Hepatocyte (in vitro differentiated cells): ENCODE data around the gene CACNG6. TPM values are rescaled to one million over a fixed set of nuclear protein-coding genes. Genes with fewer than 3 reads are reported as not detected.

Experiments used
- DNase-seq: peaks from one replicate; pipeline ENCODE4 v3.0.0-alpha.2; 2016; ENCODE audit warnings: low spot score
- H2AFZ ChIP-seq: fragments of 200-600 bp; sonication (generic); 2 replicates; pipeline ENCODE4 v1.6.0; 2016; ENCODE audit warnings: antibody characterized with exemption, mild to moderate bottlenecking
- H3K27ac ChIP-seq: fragments of 200-600 bp; sonication (generic); 2 replicates; pipeline ENCODE4 v1.5.1; 2016; ENCODE audit warnings: mild to moderate bottlenecking
- H3K27me3 ChIP-seq: fragments of 200-600 bp; sonication (generic); 2 replicates; pipeline ENCODE4 v1.6.1; 2016
- H3K36me3 ChIP-seq: fragments of 200-600 bp; sonication (generic); replicated peaks from 2 replicates; pipeline ENCODE4 v1.5.1; 2016; ENCODE audit warnings: low read depth; ENCODE audit not compliant: insufficient read depth
- H3K4me1 ChIP-seq: fragments of 200-600 bp; sonication (generic); 2 replicates; pipeline ENCODE4 v1.5.1; 2016; ENCODE audit warnings: mild to moderate bottlenecking, moderate library complexity; ENCODE audit not compliant: insufficient read depth
- H3K4me2 ChIP-seq: fragments of 200-600 bp; sonication (generic); 2 replicates; pipeline ENCODE4 v1.6.0; 2016
- H3K4me3 ChIP-seq: fragments of 200-600 bp; sonication (generic); 2 replicates; pipeline ENCODE4 v1.5.1; 2016; ENCODE audit warnings: mild to moderate bottlenecking
- H3K79me2 ChIP-seq: fragments of 200-600 bp; sonication (generic); 2 replicates; pipeline ENCODE4 v1.6.0; 2017; ENCODE audit warnings: mild to moderate bottlenecking
- H3K9me2 ChIP-seq: fragments of 200-600 bp; sonication (generic); replicated peaks from 2 replicates; pipeline ENCODE4 v1.6.0; 2017; ENCODE audit warnings: mild to moderate bottlenecking; ENCODE audit not compliant: insufficient read depth
- H3K9me3 ChIP-seq: fragments of 200-600 bp; sonication (generic); 2 replicates; pipeline ENCODE4 v1.5.1; 2016; ENCODE audit warnings: low read depth, mild to moderate bottlenecking
- H4K20me1 ChIP-seq: fragments of 200-600 bp; sonication (generic); 2 replicates; pipeline ENCODE4 v1.6.0; 2016; ENCODE audit warnings: mild to moderate bottlenecking; ENCODE audit not compliant: insufficient read depth, poor library complexity, severe bottlenecking
- CTCF ChIP-seq: fragments of 200-600 bp; sonication (generic); IDR thresholded peaks from 2 replicates; pipeline ENCODE4 v1.5.1; 2016; ENCODE audit warnings: antibody characterized with exemption, mild to moderate bottlenecking; ENCODE audit not compliant: poor library complexity
- EZH2 ChIP-seq: fragments of 200-600 bp; sonication (generic); IDR thresholded peaks from 2 replicates; pipeline ENCODE4 v1.6.1; 2016; ENCODE audit warnings: antibody characterized with exemption, mild to moderate bottlenecking, borderline replicate concordance
- EZH2phosphoT487 ChIP-seq: fragments of 200-600 bp; sonication (generic); IDR thresholded peaks from one replicate; pipeline ENCODE4 v1.6.1; 2018; ENCODE audit warnings: antibody characterized with exemption, mild to moderate bottlenecking, low read depth, moderate library complexity; ENCODE audit not compliant: unreplicated experiment, severe bottlenecking
- WGBS: methylation state at CpG from one replicate; pipeline ENCODE4 v1.1.6; 2016; ENCODE audit warnings: low lambda C conversion rate; ENCODE audit errors: missing lambda C conversion rate; 5-methylcytosine and 5-hydroxymethylcytosine counted together
- polyA plus RNA-seq: library from polyadenylated mRNA; unstranded; fragments of >200 nt; fragmentation: Nextera tagmentation; extraction: Ambion mirVana; gene quantifications from 2 replicates; pipeline ENCODE4 v1.2.1, GENCODE V29; 2016
- total RNA-seq: library from RNA; depleted of rRNA; stranded (reverse); fragments of >200 nt; gene quantifications from 2 replicates; pipeline ENCODE4 v1.2.3, GENCODE V29; 2014

CACNG6 gene
- total RNA-seq: 0.23 and 0.32 TPM in 2 replicates
- 0.35 TPM in 1 of 2 replicates, not detected in the other for polyA plus RNA-seq

GRCh38 chr19:53991224-53992113 lies at the start of gene CACNG6:
TSS of gene CACNG6 (plus strand) at chr19:53991637. CDS start at chr19:53992878, 1,241 bp downstream.
- TF ChIP-seq CTCF: no peak
- no peak for TF ChIP-seq EZH2
- no peak for TF ChIP-seq EZH2phosphoT487

GRCh38 chr19:53942001-53942786 lies 49.2 kb upstream of the CACNG6 start:
- TF ChIP-seq EZH2 (peak; percentile 62), EZH2phosphoT487 (no peak), CTCF (no peak)
- Histone ChIP-seq H3K4me2 (no peak overlapping the region), H3K4me3 (no peak overlapping the region), H3K4me1 (no peaks in the 10 kb centered on the region), H2AFZ (no peak overlapping the region), H3K79me2 (no peaks in the 10 kb centered on the region), H4K20me1 (no peaks in the 10 kb centered on the region), H3K9me3 (no peaks in the 10 kb centered on the region), H3K36me3 (no peaks in the 10 kb centered on the region), H3K9me2 (no peaks in the 10 kb centered on the region), H3K27me3 (peaks cover 65% of the 10 kb centered on the region), H3K27ac (no peak overlapping the region)
- DNase-seq: peak; percentile 24
- 10% methylated on average over 40 of the region's 55 CpGs for WGBS

More at GRCh38 chr19:53991224-53992113, at the start of gene CACNG6:
- DNase-seq: peak; percentile 63
- Histone ChIP-seq H2AFZ (peak within 1 kb of the TSS; percentile 40), H3K9me3 (no peaks in the 10 kb centered on the region), H3K27ac (no peak within 1 kb of the TSS), H3K36me3 (no peaks in the 10 kb centered on the region), H3K4me1 (peaks cover 4% of the 10 kb centered on the region), H4K20me1 (no peaks in the 10 kb centered on the region), H3K9me2 (no peaks in the 10 kb centered on the region), H3K27me3 (peaks cover 7% of the 10 kb centered on the region), H3K4me3 (no peak within 1 kb of the TSS), H3K4me2 (peak within 1 kb of the TSS; percentile 87), H3K79me2 (no peaks in the 10 kb centered on the region)
- WGBS: 48% methylated on average over 10 of the region's 66 CpGs

GRCh38 chr19:53944416-53944815 lies 47.0 kb upstream of the CACNG6 start:
- WGBS: 89% methylated on average over 4 of the region's 4 CpGs
- Histone ChIP-seq H3K4me3 (no peak overlapping the region), H4K20me1 (no peaks in the 10 kb centered on the region), H2AFZ (no peak overlapping the region), H3K4me1 (no peaks in the 10 kb centered on the region), H3K27me3 (peaks cover 69% of the 10 kb centered on the region), H3K79me2 (no peaks in the 10 kb centered on the region), H3K9me3 (no peaks in the 10 kb centered on the region), H3K27ac (no peak overlapping the region), H3K36me3 (no peaks in the 10 kb centered on the region), H3K4me2 (no peak overlapping the region), H3K9me2 (no peaks in the 10 kb centered on the region)
- no peak for DNase-seq
- TF ChIP-seq EZH2phosphoT487 (no peak), CTCF (no peak), EZH2 (no peak)
